Measurements from ENCODE around the gene DNAH5. TPM values are rescaled to one million over a fixed set of nuclear protein-coding genes. Genes with fewer than 3 reads are reported as not detected.
"Not testable (repeated sequence)": the region's sequence is repeated elsewhere in the genome, so short reads cannot be mapped to it uniquely, and the experiment has no call there.

Gene DNAH5
- total and polyA plus RNA-seq, 10 donors = 0.02 to 1.5 (median 0.21) TPM

DNA sequence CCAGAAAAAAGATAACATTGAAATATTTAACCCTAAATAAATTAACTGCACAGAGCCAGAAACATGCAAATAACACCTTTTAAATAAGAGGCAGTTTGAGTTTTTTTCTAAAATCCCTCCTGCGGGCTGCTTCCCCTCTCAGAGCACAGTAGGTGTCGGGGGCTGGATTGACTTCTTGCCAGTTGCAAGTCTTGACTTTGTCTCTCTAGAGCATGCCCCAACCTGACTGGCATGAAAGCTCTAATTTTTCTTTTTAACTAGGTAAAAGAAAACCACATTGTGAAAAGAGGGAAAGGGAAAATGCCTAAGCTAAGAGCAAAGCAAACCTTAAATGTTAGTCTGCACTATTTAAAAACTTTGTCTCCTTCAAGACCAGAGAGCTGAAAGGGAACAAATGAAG, 46.4 kb upstream of the DNAH5 start:
- intact Hi-C loops (cut with DNase I; ENCODE audit: low total_unique reads) = no loop called here

DNA sequence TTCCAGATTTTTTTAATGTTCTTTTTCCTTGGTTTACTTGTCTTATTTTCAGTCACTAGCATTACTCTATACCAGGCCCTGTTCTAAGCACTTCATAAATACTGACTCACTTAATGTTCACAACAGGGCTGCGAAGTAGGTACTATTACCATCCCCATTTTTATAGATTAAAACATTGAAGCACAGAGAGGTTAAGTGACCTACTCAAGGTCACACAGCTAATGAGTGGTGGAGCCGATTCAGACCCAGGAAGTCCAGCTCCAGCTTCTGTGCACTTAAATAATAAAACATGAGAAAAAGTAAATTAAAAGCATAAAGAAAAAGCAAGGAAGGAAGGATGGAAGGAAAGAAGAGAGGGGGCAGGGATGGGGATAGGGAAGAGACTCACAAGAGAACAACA, 45.3 kb upstream of the DNAH5 start:
- intact Hi-C loops (cut with DNase I; ENCODE audit: low total_unique reads) = loop anchor here (10.0 kb wide), 2 partner anchors 115 to 285 kb away; no protein-coding TSS in a partner anchor

More for the DNA sequence above, 46.4 kb upstream of the DNAH5 start:
- Histone ChIP-seq H3K36me3 (no peaks in the 10 kb centered on the region), H3K9me3 (no peaks in the 10 kb centered on the region), H3K27ac (no peak overlapping the region), H3K4me1 (peaks cover 0 to 5% (median 4%) of the 10 kb centered on the region in 6 donors), H3K4me3 (no peak overlapping the region), H3K27me3 (replicated peaks in 1 of 7) (peaks cover 0 to 17% (median 0%) of the 10 kb centered on the region in 7 donors)
- TF ChIP-seq POLR2A (IDR thresholded peaks at IDR 0.05) (no peak), POLR2AphosphoS5 (IDR thresholded peaks at IDR 0.05) (no peak)
- WGBS, 5 donors = 70 to 90% (median 76%) methylated on average over 2 of the region's 2 CpGs
- no peak for DNase-seq

DNA sequence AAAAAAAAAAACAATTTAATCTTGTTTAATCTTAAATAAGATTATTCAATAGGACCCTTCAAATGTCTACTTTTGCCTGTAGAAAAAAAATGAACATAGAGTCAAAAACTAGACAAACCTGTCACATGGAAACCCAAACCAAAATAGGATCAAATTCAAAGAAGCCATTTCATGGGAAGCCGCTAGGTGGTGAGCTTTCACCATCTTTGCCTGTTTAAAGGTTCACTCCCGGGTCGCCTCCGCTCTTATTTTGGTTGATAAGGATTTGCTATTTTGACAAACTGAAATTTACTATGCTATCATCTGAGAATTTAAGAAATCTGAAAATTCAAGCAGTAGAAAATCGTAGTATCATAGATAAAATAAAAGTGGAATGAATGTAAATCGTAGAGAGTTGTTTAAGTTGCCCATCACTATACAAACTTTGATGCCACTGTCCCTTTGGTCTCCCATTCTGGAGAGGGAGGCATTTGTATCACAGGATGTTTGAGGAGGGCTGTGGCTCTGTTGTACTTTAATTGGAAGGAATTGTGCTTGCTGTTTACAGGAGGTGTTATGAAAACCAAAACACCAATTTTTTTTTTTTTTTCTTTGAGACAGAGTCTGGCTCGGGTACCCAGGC, 43.5 kb upstream of the DNAH5 start:
- no peaks in the 10 kb centered on the region for H3K9me3 ChIP-seq
- no peak for DNase-seq
- no peaks in the 10 kb centered on the region for H3K36me3 ChIP-seq
- WGBS, 5 donors = 17 to 20% (median 18%) methylated on average over 7 of the region's 7 CpGs
- TF ChIP-seq, protein P1, sequence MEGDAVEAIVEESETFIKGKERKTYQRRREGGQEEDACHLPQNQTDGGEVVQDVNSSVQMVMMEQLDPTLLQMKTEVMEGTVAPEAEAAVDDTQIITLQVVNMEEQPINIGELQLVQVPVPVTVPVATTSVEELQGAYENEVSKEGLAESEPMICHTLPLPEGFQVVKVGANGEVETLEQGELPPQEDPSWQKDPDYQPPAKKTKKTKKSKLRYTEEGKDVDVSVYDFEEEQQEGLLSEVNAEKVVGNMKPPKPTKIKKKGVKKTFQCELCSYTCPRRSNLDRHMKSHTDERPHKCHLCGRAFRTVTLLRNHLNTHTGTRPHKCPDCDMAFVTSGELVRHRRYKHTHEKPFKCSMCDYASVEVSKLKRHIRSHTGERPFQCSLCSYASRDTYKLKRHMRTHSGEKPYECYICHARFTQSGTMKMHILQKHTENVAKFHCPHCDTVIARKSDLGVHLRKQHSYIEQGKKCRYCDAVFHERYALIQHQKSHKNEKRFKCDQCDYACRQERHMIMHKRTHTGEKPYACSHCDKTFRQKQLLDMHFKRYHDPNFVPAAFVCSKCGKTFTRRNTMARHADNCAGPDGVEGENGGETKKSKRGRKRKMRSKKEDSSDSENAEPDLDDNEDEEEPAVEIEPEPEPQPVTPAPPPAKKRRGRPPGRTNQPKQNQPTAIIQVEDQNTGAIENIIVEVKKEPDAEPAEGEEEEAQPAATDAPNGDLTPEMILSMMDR (IDR thresholded peaks at IDR 0.05 in 8 of 11, conservative IDR thresholded peaks at IDR 0.05 in 3 of 11) = peak; percentile 47 to 78 (median 70)
- no peak for TF ChIP-seq POLR2AphosphoS5 (IDR thresholded peaks at IDR 0.05)
- H3K4me1 ChIP-seq = peaks cover 0 to 5% (median 4%) of the 10 kb centered on the region in 6 donors
- H3K27me3 ChIP-seq (replicated peaks in 1 of 7) = peaks cover 0 to 14% (median 0%) of the 10 kb centered on the region in 7 donors
- H3K27ac ChIP-seq = no peak overlapping the region
- intact Hi-C loops (cut with DNase I; ENCODE audit: low total_unique reads) = loop anchor here (10.0 kb wide), 2 partner anchors 117 to 287 kb away; no protein-coding TSS in a partner anchor
- H3K4me3 ChIP-seq = no peak overlapping the region

More for the DNA sequence above, 45.3 kb upstream of the DNAH5 start:
- H3K4me1 ChIP-seq = peaks cover 0 to 5% (median 4%) of the 10 kb centered on the region in 6 donors
- H3K4me3 ChIP-seq = no peak overlapping the region
- TF ChIP-seq, protein P1 (IDR thresholded peaks at IDR 0.05 in 8 of 11, conservative IDR thresholded peaks at IDR 0.05 in 3 of 11) = no peak
- TF ChIP-seq POLR2A (IDR thresholded peaks at IDR 0.05) (no peak), POLR2AphosphoS5 (IDR thresholded peaks at IDR 0.05) (no peak)
- 80 to 90% (median 85%) methylated on average over 2 of the region's 2 CpGs for WGBS, 5 donors
- H3K9me3 ChIP-seq = no peaks in the 10 kb centered on the region
- DNase-seq = no peak
- no peak overlapping the region for H3K27ac ChIP-seq
- H3K27me3 ChIP-seq (replicated peaks in 1 of 7) = peaks cover 0 to 19% (median 0%) of the 10 kb centered on the region in 7 donors
- H3K36me3 ChIP-seq = no peaks in the 10 kb centered on the region

DNA sequence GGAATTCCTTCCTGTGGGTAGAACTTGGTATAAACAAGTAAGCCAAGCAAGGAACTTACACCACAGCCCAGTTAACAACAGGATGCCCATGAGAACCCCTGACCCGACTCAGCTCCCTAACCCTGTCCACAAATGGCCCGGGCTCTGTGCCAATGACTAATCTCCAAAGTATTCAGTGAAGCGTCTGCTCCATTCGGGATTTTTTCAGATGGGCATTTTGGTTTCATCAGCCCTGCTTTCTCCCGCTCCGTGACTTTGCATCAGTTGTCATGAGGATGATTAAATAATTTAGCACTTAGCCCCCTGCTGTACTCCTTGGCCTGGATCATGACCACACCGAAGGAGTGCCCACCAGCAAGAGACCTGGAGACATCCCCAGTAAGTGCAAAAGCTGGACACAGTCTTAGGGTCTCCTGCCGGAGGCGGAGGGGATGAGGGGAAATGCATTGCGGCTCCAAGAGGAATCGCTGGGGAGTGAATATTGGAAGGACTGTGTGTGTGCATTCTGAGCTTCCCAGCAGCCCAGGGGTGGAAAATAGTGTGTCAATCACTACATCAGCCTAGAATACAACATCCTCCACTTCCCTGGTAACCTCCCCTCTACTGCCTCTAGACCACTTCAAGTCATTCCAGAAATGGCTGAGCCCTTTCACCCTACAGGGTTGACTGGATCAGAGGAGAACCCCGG, 41.4 kb upstream of the DNAH5 start:
- Histone ChIP-seq H3K9me3 (no peaks in the 10 kb centered on the region), H3K4me1 (peaks cover 0 to 5% (median 4%) of the 10 kb centered on the region in 6 donors), H3K27ac (no peak overlapping the region), H3K27me3 (replicated peaks in 1 of 7) (peaks cover 0 to 14% (median 0%) of the 10 kb centered on the region in 7 donors), H3K4me3 (no peak overlapping the region), H3K36me3 (no peaks in the 10 kb centered on the region)
- TF ChIP-seq POLR2AphosphoS5 (IDR thresholded peaks at IDR 0.05) (no peak), POLR2A (IDR thresholded peaks at IDR 0.05) (no peak)
- TF ChIP-seq, protein P1 (IDR thresholded peaks at IDR 0.05 in 8 of 11, conservative IDR thresholded peaks at IDR 0.05 in 3 of 11) = no peak
- 65 to 75% (median 69%) methylated on average over 12 of the region's 12 CpGs for WGBS, 5 donors
- intact Hi-C loops (cut with DNase I; ENCODE audit: low total_unique reads) = loop anchor here (10.0 kb wide), 2 partner anchors 119 to 289 kb away; no protein-coding TSS in a partner anchor
- DNase-seq = no peak

DNA sequence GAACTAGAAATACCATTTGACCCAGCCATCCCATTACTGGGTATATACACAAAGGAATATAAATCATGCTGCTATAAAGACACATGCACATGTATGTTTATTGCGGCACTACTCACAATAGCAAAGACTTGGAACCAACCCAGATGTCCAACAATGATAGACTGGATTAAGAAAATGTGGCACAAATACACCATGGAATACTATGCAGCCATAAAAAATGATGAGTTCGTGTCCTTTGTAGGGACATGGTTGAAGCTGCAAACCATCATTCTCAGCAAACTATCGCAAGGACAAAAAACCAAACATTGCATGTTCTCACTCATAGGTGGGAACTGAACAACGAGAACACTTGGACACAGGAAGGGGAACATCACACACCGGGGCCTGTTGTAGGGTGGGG, 40.4 kb upstream of the DNAH5 start:
- WGBS, 5 donors = 84 to 95% (median 89%) methylated on average over 5 of the region's 5 CpGs
- H3K4me1 ChIP-seq; H3K27ac ChIP-seq; H3K27me3 ChIP-seq (replicated peaks in 1 of 7); H3K36me3 ChIP-seq; H3K4me3 ChIP-seq; DNase-seq; H3K9me3 ChIP-seq: not testable (repeated sequence)
- intact Hi-C loops (cut with DNase I; ENCODE audit: low total_unique reads) = loop anchor here (10.0 kb wide), 2 partner anchors 120 to 290 kb away; no protein-coding TSS in a partner anchor
